HG03139 (cell line): Measurements from ENCODE around the gene HERC2.

ENCODE experiments used
- ATAC-seq: cut with Tn5 transposase; IDR thresholded peaks from one replicate; pipeline ENCODE4 v1.9.1; 2021; ENCODE audit not compliant: unreplicated experiment

HERC2 gene

DNA sequence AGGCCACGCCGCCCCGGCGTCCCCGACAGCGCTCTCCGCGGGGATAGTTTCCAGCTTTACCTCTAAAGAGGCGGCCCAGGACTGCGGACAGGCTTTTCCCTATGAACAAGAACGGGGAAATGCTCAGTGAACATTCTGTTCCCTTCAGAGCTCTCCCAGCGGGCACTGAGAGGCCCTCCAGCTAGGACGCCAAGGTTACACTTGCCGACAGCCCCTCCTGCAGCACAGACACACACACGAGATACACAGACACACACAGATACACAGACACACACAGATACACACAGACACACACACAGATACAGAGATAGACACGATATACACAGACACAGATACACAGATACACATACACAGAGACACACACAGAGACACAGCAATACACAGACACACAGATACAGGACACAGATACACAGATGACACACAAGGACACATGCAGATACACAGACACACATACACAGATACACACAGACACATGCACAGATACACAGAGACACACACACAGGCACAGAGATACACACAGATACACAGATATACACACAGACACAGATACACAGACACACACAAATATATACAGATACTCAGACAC lies 222.3 kb downstream of the HERC2 start:
- no peak for ATAC-seq

DNA sequence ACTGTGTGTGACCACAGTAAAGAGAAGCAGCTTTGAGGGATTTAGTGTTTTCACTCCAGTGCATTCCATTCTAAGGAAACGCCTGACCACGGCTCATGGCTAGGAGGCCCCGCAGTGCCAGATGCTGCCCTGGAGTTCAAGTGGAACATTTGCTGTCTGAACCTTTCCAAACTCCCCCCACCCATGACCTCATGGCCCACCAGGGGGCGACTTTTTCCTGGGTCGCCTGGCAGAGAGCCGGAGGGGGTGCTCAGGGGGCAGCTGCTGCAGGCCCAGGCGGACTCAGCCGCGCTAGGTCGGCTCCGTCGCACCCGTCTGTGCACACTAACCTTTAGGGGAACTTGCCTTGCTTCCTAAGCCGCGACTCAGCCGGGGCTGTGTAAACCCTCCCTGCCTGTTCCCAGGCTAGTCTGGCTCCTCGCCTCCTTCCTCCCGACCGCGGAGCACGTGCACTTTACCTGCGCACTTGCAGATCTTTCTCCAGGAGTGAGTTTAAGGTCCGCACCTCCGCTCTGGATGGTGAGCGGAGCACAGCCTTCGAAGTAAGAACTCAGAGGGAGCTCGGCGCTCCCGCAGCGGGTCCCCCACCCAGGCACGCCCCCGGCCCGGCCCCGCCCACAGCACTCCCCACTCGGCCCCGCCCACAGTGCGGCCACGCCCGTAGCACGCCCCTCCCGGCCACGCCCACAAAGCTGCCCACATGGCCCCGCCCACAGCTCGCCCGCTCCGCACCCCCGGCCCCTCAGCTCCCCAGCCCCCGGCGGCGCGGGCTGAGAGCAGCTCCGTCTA lies 223.0 kb downstream of the HERC2 start, which contains the start of gene OCA2:
Gene OCA2, minus strand, starts transcription at position 550 of the 789 bp plus-strand sequence. CDS start 17,441 bp downstream, outside the sequence.
- no peak for ATAC-seq

DNA sequence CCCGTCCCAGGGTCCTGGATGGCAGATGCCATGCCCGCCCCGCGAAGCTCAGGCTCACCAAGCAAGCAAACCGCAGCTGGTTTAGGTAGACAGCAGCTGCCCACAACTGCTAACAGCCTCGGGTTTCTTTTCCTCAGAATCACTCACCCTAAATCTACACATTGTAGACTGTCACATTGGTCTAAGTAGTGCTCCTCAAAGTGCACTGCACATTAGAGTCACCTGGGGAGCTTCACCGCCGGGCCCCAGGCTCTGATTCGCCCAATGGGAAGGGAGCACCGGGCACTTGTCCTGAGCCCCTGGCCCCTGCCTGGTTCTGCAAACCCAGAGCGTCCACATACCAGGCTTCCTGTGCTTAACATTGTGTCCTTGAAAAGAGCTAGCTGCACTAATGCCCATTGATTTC lies 223.6 kb downstream of the HERC2 start:
- no peak for ATAC-seq

DNA sequence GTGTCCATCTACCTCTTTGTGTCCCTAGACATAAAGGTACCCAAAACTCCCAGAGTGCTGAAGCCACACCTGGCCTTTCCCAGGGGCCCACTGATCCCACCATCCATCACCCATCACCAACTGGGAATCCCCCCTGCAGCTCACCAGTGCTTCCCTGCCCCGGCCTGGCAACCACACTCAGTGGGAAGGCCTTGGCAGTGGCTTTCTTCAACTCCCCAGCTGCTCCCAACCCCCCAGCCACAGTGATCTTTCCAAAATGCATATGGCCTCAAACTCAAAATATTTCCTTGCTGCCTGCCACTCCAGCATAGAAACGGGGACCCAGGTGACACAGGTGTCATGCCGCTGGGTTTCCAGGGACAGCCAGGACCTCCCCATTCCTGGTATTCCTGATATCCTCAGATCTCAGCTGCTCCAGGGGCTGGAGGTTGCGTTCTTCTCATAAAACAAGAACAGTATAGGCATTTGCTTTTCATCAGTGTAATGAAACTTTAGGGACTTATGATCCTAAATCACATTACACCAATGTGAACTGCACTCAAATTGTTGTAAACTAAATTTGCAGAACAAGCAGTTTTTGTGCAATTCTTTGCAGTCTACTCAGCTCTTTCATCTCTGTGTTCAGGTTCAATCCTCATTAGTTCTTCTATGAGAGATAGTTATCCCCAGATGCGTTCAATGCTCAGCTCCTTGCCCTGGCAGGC lies 224.2 kb downstream of the HERC2 start:
- ATAC-seq = no peak

DNA sequence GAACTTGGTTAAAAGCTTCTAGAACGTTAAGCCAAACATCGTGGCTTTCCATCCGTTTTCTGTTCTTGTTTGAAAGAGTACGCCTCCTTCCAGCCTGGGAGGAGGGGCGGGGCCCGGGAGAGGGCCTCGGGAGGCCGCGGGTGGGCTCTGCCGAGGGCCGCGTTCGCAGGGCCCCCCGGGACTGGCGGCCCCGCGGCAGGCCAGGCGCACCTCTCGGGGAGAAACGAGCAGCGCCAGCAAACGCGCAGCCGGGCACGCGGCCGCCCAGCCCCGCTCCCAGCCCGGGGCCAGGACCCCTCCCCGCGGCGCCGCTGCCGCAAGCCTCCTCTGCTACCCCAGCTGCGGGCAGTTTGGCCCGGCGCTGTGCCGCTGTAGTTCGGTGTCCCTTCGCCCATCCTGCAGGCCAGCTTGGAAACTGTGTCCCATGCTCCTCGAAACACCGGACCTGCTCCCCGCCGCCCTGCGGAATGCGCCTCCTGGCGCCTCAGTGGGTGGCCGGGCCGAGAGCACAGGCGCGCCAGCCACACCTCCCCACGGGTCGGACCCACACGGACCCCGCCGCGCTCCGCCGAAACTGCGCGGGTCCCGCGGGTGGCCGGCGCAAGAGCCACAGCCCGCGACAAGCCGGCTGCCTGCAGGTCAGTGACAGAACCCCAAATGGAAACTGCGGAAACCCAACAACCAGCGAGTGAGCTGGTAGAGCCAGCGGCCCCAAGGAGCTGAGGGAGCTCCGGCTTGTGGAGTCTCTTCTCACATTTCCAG lies 225.1 kb downstream of the HERC2 start:
- ATAC-seq = no peak

DNA sequence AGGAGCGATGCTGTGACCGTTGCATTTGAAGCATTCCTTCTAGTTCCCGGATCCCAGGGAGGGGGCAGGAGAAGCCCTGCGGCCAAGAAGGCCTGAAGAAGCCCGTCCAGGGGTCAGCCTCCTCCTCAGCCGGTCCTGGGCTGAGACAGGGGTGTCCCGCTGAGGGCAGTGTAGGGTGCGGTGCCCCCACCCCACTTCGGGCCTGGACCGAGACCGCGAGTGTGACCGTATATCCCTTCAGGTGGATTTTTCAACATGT lies 225.6 kb downstream of the HERC2 start:
- no peak for ATAC-seq

DNA sequence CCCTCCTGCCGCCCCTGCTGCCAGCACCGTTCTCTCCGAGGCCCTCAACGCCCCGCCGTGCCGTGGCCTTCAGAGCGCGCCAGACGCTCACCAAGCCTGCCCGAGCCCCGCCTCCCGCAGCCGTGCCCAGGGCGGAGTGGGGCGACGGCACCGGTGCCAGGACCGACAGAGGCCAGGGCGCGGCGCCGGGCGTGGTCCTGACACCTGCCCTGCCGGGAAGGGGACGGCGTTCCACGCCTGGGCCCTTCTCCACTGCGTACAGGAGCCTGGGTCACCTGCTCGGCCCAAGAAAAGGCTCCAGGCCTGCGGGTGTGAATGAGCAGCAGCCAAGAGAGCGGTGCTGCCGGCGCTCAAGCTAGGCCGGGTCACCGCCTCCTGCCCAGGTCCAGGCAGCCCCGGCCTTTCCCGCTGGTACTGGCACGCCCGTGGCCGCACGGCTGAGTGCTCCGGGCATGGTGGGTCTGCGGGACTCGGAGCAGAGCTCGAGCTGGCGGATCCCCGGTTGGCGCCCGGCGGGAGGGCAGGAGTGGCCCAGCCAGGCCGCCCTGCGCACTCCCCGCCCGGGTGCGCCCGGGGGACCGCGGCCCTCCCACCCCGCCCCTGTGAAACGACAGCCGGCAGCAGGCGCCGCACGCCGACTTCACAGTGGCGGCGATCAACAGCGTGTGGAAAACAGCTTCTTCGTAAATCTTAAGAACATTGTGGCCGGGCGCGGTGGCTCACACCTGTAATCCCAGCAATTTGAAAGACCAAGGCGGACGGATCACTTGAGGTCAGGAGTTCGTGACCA lies 227.1 kb downstream of the HERC2 start:
- ATAC-seq = no peak

DNA sequence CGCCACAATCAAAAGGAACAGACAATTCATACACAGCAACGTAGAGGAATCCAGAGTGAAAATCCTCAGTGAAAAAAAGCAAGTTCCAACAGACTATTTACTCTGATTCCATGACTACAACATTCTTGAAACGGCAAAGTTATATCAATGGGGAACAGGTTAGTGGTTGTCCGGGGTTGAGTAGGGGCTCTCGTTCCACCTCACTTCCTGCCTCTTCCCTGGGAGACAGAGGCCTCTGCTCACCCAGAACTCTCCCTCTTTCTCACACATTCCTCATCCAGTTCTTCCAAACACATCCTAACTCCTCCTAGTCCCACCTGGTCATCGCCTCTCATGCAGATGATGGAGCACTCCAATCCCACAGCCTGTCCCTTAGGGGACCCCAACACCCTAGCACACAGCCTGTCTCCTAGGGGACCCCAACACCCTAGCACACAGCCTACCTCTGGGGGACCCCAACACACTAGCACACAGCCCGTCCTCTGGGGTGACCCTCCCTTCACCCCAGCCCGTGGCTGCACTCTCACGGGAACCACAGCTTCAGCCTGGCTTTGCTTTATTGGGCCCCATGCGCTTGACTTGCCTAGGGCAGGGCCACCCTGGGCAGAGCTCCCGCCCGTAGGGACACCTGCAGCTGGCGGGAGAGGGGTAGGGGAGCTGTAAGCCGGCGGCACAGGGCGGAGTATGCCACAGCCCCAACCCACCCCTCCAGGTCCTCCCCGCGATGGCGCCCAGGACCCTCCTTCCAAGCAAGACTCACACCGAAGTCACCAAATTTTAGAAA lies 228.0 kb downstream of the HERC2 start:
- no peak for ATAC-seq

DNA sequence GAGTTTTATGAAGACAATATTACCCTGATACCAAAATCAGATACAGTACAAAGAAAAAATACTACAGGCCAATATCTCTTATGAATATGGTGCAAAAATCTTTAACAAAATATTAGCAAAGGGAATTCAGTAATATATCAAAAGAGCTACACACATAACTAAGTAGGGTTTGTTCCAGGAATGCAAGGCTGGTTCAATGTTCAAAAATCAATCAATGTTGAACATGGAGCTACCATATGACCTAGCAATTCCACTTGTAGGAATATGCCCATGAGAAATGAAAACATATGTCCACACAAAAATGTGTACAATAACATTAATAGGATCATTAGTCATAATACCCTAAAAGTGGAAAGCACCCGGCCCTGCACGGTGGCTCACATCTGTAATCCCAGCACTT lies 230.7 kb downstream of the HERC2 start:
- ATAC-seq = no peak

DNA sequence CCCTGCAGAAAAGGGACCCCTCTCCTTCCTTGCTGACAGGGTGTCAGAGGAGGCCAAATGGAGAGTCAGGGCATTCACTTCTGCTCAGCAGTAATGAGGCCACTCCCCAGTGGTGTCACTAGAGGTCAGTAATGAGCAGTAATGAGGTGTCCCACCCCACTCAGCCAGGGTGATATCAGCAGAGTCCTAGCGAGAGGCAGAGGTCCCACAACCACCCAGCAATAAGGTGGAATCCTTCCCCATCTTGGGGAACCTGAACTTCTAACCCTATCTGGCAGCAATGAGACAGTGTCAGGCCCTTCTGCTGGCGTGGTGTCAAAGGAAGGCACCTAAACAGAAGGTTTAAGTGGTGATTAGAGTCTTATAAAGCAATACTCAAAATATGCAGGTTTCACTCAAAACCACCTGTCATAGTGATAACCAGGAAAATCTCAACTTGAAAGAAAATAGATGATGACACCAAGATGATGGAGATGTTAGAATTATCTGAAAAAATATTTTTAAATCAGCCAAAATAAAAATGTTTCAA lies 235.7 kb downstream of the HERC2 start:
- peak; percentile 94 for ATAC-seq

DNA sequence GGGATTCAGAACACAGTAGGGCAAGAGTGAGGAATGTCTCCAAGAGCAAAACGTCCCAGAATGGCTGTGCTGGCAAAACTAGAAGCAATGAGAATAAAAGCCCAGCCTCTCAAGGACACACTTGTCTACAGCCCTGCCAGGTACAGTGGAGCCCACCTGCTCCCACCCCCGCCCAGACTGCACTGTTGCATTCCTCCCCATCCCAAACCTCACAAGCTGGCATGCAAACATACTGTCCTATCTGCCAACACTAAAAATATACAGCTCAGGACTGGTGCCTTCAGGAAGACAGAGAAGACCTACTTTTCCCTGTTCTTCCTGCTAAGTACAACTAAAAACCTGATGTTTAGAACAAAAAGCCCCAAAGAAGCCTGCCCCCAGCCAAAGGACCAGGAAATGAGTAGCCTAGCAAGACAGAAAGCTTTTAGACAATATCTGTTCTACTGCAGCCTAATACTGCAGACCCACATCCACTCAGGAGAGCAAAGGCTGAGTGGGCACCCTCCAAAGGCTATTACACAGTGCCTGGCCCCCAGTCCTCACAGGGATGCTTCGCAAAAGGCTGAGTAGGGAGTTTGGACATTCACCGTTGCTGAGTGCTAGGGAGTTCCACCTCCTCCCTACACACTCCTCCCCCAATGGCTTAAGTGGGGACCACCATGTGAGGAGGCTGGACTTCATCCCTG lies 236.3 kb downstream of the HERC2 start:
- no peak for ATAC-seq

DNA sequence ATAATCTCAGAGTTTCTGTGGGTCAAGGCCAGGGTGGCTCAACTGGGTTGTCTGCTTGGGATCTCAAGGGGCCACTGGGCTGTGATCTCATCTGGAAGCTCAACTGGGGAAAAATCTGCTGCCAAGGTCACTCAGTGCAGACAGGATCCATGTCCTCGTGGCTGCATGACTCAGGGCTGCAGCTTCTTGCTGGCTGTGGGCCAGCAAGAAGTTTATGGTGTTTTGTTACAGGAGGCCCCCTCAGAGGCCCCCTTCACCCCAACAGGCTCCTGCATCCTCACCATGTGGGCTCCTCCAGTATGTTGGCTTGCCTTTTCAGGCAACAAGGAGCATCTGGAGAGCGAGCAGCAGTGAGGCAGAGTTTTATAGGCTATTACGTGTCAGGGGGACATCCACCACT lies 237.4 kb downstream of the HERC2 start:
- ATAC-seq = no peak

DNA sequence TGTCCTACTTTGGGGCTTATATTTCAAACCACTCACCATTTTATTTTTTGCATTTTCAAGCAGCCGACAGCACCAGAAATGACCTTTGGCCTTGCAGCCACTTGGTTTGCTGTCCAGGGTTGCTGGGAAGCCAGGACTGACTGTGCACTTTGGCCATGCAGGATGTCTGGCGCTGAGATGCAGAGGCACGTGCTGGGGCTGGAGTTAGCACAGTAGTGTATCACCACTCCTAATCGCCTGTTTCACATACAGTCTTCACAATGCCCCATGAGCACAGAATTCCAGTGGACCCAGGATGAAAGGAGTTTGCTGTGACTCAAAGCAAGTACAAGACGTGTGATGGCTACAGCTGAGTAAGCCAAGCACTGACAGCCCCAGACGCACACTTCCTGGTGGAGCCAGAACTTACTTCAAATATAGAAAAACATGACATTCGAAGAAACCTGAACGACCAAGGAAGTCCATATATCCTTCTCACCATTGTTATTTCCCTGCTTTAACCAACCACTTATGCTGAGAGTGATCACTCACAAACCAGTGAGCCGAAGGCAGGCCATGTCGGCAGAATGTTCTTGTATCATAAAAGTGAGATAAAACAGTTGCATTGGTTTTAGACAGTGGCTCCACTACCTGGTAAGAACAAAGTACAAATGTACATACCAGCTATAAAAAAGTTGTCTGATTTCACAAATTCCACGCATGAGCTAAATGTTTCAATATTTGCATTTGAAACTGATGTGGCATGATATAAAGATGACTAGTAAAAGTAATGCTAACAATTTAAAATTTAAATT lies 238.9 kb downstream of the HERC2 start:
- ATAC-seq = no peak

DNA sequence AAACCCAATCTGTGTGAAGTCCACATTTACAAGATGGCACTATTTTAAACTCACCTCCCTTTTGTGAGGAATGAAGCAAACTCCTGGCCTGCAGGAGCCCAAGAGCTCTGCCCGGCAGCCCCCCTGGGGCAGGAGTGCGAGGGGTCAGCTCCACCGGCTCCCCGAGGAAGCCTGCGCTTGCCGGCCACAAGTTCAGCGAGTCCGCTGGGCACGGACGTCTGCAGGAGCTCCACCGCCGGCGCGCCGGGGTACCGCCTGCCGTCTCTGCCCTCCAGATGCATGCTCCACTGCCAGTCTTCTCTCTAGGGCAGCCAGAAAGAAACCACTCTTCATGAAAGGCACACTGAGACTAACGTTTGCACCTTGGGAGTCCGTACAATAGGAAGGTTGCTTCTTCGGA lies 240.4 kb downstream of the HERC2 start:
- no peak for ATAC-seq

DNA sequence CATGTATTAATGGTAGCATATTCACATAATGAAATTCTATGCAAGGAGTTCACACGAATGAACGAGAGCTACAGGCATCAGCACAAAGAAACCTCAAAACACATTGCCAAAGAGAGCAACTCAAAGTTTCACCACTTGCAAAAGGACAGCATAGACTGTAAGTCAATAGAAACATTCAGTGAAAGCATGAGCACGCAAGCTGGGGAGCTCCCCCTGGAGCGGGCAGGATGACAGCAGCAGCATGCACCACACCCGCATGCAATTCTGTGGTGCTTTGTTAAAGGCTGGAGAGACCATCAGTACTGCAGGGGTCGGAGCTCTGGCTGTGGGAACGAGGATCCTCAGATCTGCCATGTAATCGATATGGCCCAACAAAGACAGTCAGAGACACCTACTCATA lies 241.6 kb downstream of the HERC2 start:
- no peak for ATAC-seq

DNA sequence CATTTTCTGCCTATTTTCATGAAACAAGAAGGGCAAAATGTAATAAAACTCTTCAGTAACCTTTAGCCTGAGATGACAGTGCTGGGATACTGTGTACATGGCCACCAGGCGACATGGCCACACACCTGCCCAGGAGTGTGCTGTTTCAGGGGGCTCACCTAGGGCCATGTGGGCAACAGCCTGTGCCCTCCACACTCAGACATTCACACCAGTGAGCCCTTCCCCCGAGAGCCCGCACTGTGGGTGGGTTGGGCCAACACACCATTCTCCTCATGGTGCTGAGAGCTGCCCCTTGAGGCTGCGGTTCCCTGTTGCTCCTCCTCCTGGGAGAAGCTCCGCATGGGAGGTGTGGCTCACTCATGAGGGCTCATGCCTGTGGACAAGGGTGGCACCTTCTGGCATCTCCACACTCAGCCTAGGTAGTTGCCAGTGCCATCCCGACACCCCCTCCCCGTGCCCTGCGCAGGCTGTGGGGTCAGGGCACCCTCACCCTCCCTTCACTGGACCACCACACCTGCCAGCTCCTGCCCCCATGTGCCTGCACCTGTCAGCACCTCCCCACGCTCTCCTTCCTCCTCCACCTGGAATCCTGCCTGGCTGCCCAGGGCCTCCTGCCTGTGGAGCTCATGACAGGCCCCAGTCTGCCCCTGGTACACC lies 242.5 kb downstream of the HERC2 start:
- no peak for ATAC-seq

DNA sequence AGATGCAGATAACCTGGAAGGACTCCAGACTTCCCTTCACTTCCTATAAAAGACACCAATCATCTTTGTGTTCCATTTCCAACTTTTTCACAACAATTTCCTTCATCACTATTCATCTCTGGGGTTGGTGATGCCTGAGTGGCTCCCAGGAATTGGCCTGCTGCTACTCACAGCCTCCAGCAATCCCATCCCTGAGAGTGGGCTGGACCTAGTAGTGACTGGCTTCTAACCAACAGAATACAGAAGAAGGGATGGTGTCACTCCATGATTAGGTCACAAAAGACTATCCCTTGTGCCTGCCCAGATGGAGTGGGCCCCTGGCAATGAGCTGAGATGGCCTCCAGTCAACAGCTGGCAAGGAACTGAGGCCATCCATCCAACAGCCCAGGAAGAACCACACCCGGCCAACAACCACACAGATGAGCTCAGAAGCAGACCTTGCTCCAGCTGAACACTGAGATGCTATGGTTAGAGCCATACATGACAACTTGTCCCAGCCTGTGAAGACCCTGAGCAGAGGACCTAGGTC lies 243.7 kb downstream of the HERC2 start:
- no peak for ATAC-seq

DNA sequence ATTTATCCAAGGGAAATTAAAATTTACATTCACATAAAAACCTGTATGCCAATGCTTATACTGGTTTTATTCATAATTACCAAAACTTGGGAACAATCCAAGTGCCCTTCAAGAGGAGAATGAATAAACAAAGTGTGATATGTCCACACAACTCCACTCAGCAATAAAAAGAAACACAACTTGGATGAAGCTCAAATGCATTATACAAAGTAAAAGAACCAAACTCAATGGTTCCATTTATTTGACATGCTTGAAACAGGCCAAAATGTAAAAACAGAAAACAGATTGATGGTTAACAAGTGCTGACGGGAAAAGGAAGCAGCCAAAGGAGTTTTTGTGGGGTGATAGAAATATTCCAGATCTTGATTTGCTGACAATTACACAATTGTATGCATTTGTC lies 246.4 kb downstream of the HERC2 start:
- no peak for ATAC-seq
